HG02852 (cell line): Measurements from ENCODE around the gene SLCO1B1.

ENCODE experiments used
- ATAC-seq: cut with Tn5 transposase; IDR thresholded peaks from one replicate; pipeline ENCODE4 v1.9.1; 2021; ENCODE audit warnings: mild to moderate bottlenecking, moderate library complexity; ENCODE audit not compliant: unreplicated experiment

SLCO1B1 gene

GRCh38 chr12:21219206-21219605 is 88.2 kb downstream of the SLCO1B1 start:
- no peak for ATAC-seq

GRCh38 chr12:21220266-21220665 is 89.3 kb downstream of the SLCO1B1 start:
- ATAC-seq: no peak

- ATAC-seq: no peak
These were observed 90.1 kb downstream of the SLCO1B1 start for GRCh38 chr12:21221072-21221471.

- ATAC-seq: no peak
These were observed 90.8 kb downstream of the SLCO1B1 start for GRCh38 chr12:21221778-21222177.

GRCh38 chr12:21223930-21224329 is 92.9 kb downstream of the SLCO1B1 start:
- ATAC-seq: no peak

GRCh38 chr12:21234395-21234794 is 103.4 kb downstream of the SLCO1B1 start:
- no peak for ATAC-seq

GRCh38 chr12:21239866-21240265 is 108.9 kb downstream of the SLCO1B1 start:
- ATAC-seq: no peak

- no peak for ATAC-seq
These were observed 117.7 kb downstream of the SLCO1B1 start for GRCh38 chr12:21248679-21249078.

GRCh38 chr12:21252070-21252469 is 121.1 kb downstream of the SLCO1B1 start:
- no peak for ATAC-seq

- no peak for ATAC-seq
These were observed 126.2 kb downstream of the SLCO1B1 start for GRCh38 chr12:21257172-21257571.

- no peak for ATAC-seq
These were observed 133.2 kb downstream of the SLCO1B1 start for GRCh38 chr12:21264232-21264631.

- no peak for ATAC-seq
These were observed 134.9 kb downstream of the SLCO1B1 start for GRCh38 chr12:21265932-21266331.

- ATAC-seq: no peak
These were observed 145.8 kb downstream of the SLCO1B1 start for GRCh38 chr12:21276826-21277225.
